Kidney (tissue), 14 donors: ENCODE measurements around the gene FAM13A. TPM values are rescaled to one million over a fixed set of nuclear protein-coding genes. Genes with fewer than 3 reads are reported as not detected.
"Not testable (repeated sequence)": the region's sequence is repeated elsewhere in the genome, so short reads cannot be mapped to it uniquely, and the experiment has no call there.

Source experiments
- DNase-seq, 5 donors: peaks; one replicate each; pipeline ENCODE4 v3.0.0-alpha.2; 2013 to 2020
- FAIRE-seq: peaks from 2 replicates; lab custom pipeline; 2012; peaks lifted over from hg19 to GRCh38; lab: Jason Lieb, UNC
- H3K27ac ChIP-seq, 2 donors: one replicate each; pipeline ENCODE4 v1.7.0; 2013; ENCODE audit warnings: low read depth in 2 of 2, low read length in 2 of 2, inconsistent platforms in 1 of 2
- H3K27me3 ChIP-seq: one replicate; pipeline ENCODE4 v1.7.1; 2013; ENCODE audit warnings: low read length, inconsistent platforms; ENCODE audit not compliant: control insufficient read depth, insufficient read depth
- H3K36me3 ChIP-seq, 3 donors: one replicate each; pipeline versions ENCODE4 v1.7.0 to v1.7.1; 2013; ENCODE audit warnings: low read length in 3 of 3, control low read depth in 1 of 3, inconsistent platforms in 1 of 3; ENCODE audit not compliant: insufficient read depth in 3 of 3, control insufficient read depth in 2 of 3
- H3K4me1 ChIP-seq, 3 donors: one replicate each; pipeline versions ENCODE4 v1.7.0 to v1.7.1; 2013; ENCODE audit warnings: low read length in 3 of 3, inconsistent platforms in 1 of 3, low read depth in 1 of 3; ENCODE audit not compliant: control insufficient read depth in 2 of 3, insufficient read depth in 2 of 3
- H3K4me3 ChIP-seq, 3 donors: one replicate each; pipeline versions ENCODE4 v1.7.0 to v1.8.1; 2013; ENCODE audit warnings: low read length in 3 of 3, control low read depth in 1 of 3, inconsistent platforms in 1 of 3
- H3K9ac ChIP-seq, 3 donors: one replicate each; pipeline versions ENCODE4 v1.7.0 to v1.7.1; 2013; ENCODE audit warnings: low read length in 3 of 3, control low read depth in 1 of 3, inconsistent platforms in 1 of 3
- H3K9me3 ChIP-seq, 3 donors: one replicate each; pipeline versions ENCODE4 v1.7.0 to v1.7.1; 2013; ENCODE audit warnings: low read length in 3 of 3, control low read depth in 1 of 3, inconsistent platforms in 1 of 3; ENCODE audit not compliant: control insufficient read depth in 2 of 3, insufficient read depth in 1 of 3
- intact Hi-C: fragments of 100-400 bp; cut with DNase I; formaldehyde crosslinking; loops from one replicate; pipeline ENCODE4 v1.11.1; 2022
- polyA plus RNA-seq: library from polyadenylated mRNA; stranded (reverse); fragments of 350-450 nt; fragmentation: Illumina TruSeq; extraction: RNeasy Lipid Tissue Mini Kit (QIAGEN cat#74804); gene quantifications from one replicate; pipeline ENCODE4 v1.2.3, GENCODE V29; 2014; ENCODE audit warnings: low read depth, low replicate concordance; ENCODE audit not compliant: insufficient read depth
- total RNA-seq: library from RNA; stranded (reverse); fragmentation: NEBNext Ultra II Directional; extraction: Animal tissue kit (Norgen Biotek cat#: 25700); gene quantifications from one replicate; pipeline ENCODE4 v1.2.1, GENCODE V29; 2021
- TF ChIP-seq, protein P1 (sequence below): IDR thresholded peaks from 3 replicates; pipeline ENCODE4 v1.5.1; 2012; ENCODE audit warnings: mild to moderate bottlenecking, moderate library complexity, borderline replicate concordance; ENCODE audit not compliant: insufficient read depth; ENCODE audit errors: extremely low read depth
- donor health status: control.
- donor health status: control.
- donor health status: control.
- donor health status: control.
- donor health status: control.
- donor health status: DM: yes; HTN: yes; CAD: no.
- donor health status: Normal renal cell carcinoma (clear cell type).

Gene FAM13A
- total and polyA plus RNA-seq, 2 donors from 2014 or later = 12.9 to 48.3 TPM

GRCh38 chr4:89006307-89006706 lies 50.7 kb downstream of the FAM13A start:
- no peaks in the 10 kb centered on the region for H3K36me3 ChIP-seq
- H3K4me3 ChIP-seq = no peak overlapping the region
- intact Hi-C loops = no loop called here
- no peak overlapping the region for H3K27ac ChIP-seq
- FAIRE-seq (no peak), DNase-seq (no peak)
- H3K9ac ChIP-seq = no peak overlapping the region
- H3K4me1 ChIP-seq = peaks cover 0 to 2% (median 0%) of the 10 kb centered on the region in 3 donors
- TF ChIP-seq, protein P1, sequence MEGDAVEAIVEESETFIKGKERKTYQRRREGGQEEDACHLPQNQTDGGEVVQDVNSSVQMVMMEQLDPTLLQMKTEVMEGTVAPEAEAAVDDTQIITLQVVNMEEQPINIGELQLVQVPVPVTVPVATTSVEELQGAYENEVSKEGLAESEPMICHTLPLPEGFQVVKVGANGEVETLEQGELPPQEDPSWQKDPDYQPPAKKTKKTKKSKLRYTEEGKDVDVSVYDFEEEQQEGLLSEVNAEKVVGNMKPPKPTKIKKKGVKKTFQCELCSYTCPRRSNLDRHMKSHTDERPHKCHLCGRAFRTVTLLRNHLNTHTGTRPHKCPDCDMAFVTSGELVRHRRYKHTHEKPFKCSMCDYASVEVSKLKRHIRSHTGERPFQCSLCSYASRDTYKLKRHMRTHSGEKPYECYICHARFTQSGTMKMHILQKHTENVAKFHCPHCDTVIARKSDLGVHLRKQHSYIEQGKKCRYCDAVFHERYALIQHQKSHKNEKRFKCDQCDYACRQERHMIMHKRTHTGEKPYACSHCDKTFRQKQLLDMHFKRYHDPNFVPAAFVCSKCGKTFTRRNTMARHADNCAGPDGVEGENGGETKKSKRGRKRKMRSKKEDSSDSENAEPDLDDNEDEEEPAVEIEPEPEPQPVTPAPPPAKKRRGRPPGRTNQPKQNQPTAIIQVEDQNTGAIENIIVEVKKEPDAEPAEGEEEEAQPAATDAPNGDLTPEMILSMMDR = no peak
- no peaks in the 10 kb centered on the region for H3K27me3 ChIP-seq
- H3K9me3 ChIP-seq = no peaks in the 10 kb centered on the region

DNA sequence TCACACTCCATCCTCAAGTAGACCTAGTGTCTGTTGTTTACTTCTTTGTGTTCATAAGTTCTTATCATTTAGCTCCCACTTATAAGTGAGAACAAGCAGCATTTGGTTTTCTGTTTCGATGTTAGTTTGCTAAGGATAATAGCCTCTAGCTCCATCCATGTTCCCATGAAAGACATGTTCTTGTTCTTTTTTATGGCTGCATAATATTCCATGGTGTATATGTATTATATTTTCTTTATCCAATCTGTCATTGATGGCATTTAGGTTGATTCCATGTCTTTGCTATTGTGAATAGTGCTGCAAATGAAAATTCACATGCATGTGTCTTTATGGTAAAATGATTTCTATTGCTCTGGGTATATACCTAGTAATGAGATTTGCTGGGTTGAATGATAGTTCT lies 51.9 kb downstream of the FAM13A start:
- intact Hi-C loops, FAIRE-seq, H3K4me3 ChIP-seq, H3K9ac ChIP-seq, DNase-seq, H3K27me3 ChIP-seq, H3K27ac ChIP-seq, H3K36me3 ChIP-seq, H3K4me1 ChIP-seq, H3K9me3 ChIP-seq: not testable (repeated sequence)

GRCh38 chr4:89001647-89002445 lies 55.1 kb downstream of the FAM13A start:
- FAIRE-seq (no peak), DNase-seq (peak in 1 of 5 donors; percentile 21)
- Histone ChIP-seq H3K9me3 (no peaks in the 10 kb centered on the region), H3K9ac (no peak overlapping the region), H3K27me3 (no peaks in the 10 kb centered on the region), H3K36me3 (no peaks in the 10 kb centered on the region), H3K27ac (no peak overlapping the region), H3K4me1 (no peaks in the 10 kb centered on the region), H3K4me3 (no peak overlapping the region)
- TF ChIP-seq, protein P1 = no peak
- intact Hi-C loops = no loop called here

DNA sequence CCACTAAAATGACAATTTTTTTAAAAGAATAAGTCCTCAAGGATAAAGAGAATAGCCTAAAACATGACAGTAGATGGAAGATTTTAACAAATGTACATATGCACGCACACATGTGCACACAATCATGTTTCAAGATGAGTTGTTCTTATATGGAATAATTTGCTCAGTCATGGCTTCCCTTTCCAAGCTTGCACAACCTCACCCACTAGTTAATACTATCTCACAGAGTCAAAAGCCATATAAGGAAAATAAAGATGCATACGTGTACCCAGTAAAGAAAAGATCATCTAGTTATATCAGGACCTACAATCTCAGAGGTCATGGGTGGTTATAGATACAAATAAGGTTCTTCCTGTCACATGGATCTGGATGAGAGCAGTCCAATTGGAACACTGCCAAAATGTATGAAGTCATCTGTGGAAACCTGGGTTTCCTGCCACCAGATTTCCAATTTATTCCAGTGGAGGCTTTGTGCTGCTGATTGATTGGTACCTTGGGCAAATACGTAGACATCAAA lies 56.1 kb downstream of the FAM13A start:
- FAIRE-seq = no peak
- Histone ChIP-seq H3K36me3 (no peaks in the 10 kb centered on the region), H3K4me3 (no peak overlapping the region), H3K27me3 (no peaks in the 10 kb centered on the region), H3K9me3 (no peaks in the 10 kb centered on the region), H3K4me1 (no peaks in the 10 kb centered on the region), H3K9ac (no peak overlapping the region), H3K27ac (no peak overlapping the region)
- intact Hi-C loops = no loop called here
- peak in 1 of 5 donors; percentile 34 for DNase-seq
- TF ChIP-seq, protein P1 = no peak
